OCI-LY3 (cell line): ENCODE data around the gene ASNS.

Experiments used
- EZH2phosphoT487 ChIP-seq: fragments of 200-600 bp; shearing (Covaris generic); IDR thresholded peaks from 2 replicates; pipeline ENCODE4 v1.6.1; 2018; ENCODE audit warnings: antibody characterized with exemption, mixed run types, low read depth
- TF ChIP-seq, protein P1 (sequence below): fragments of 200-600, 300-600 bp; sonication (generic); IDR thresholded peaks from 2 replicates; pipeline ENCODE4 v1.5.1; 2014; ENCODE audit warnings: antibody characterized with exemption, low read length, low read depth

DNA sequence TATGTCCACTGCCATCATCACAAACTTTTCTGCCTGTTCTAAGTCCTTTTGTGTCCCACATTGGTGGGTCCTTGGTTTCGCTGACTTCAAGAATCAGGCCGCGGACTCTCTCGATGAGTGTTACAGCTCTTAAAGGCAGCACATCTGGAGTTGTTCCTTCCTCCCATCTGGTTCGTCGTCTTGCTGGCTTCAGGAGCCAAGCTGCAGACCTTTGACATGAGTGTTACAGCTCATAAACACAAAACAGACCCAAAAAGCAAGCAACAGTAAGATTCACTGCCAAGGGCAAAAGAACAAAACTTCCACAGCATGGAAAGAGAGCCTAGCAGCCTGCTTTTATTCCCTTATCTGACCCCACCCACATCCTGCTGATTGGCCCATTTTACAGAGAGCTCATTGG, 30.2 kb downstream of the ASNS start:
- TF ChIP-seq, protein P1, sequence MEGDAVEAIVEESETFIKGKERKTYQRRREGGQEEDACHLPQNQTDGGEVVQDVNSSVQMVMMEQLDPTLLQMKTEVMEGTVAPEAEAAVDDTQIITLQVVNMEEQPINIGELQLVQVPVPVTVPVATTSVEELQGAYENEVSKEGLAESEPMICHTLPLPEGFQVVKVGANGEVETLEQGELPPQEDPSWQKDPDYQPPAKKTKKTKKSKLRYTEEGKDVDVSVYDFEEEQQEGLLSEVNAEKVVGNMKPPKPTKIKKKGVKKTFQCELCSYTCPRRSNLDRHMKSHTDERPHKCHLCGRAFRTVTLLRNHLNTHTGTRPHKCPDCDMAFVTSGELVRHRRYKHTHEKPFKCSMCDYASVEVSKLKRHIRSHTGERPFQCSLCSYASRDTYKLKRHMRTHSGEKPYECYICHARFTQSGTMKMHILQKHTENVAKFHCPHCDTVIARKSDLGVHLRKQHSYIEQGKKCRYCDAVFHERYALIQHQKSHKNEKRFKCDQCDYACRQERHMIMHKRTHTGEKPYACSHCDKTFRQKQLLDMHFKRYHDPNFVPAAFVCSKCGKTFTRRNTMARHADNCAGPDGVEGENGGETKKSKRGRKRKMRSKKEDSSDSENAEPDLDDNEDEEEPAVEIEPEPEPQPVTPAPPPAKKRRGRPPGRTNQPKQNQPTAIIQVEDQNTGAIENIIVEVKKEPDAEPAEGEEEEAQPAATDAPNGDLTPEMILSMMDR = no peak
- no peak for TF ChIP-seq EZH2phosphoT487
